Activated CD4-positive, alpha-beta T cell treated with anti-CD3 and anti-CD28 coated beads, Interleukin-2, Interleukin-4, amounts not matched to agents 100 ng/mL and 50 ng/mL, durations not matched to agents 16 hours and 8 hours (primary cell): Measurements from ENCODE around the gene OR2Y1.
"Not testable (repeated sequence)": the region's sequence is repeated elsewhere in the genome, so short reads cannot be mapped to it uniquely, and the experiment has no call there.

Source experiments
- DNase-seq: peaks from one replicate; pipeline ENCODE4 v3.0.0-alpha.2; 2020; ENCODE audit warnings: low spot score

OR2Y1 gene

GRCh38 chr5:180739271-180739670, 587 bp downstream of the OR2Y1 start:
- no peak for DNase-seq

- DNase-seq: no peak
Observed at GRCh38 chr5:180736536-180736935, 3.3 kb downstream of the OR2Y1 start.

GRCh38 chr5:180724944-180725343, 14.9 kb downstream of the OR2Y1 start:
- no peak for DNase-seq

- no peak for DNase-seq
Observed at GRCh38 chr5:180723936-180724335, 15.9 kb downstream of the OR2Y1 start.

DNA sequence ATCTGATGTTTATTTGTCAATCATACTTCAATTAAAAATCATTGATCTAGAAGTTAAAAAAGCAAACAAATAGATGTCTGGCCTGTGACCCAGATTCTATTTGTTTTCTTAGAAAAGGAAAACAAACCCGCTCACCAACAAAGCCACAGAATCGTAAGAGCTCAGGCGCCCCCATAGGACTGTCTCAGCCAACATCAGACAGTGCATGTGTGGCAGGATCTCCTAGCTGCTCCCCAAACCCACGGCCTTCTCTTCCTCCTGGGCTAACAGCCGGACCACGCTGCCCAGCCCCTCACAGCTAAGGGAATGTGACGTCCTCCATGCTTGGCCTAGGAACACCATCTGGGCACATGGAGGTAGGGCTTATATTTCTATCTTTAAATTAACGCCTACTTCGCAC, 19.4 kb downstream of the OR2Y1 start:
- DNase-seq: no peak

DNA sequence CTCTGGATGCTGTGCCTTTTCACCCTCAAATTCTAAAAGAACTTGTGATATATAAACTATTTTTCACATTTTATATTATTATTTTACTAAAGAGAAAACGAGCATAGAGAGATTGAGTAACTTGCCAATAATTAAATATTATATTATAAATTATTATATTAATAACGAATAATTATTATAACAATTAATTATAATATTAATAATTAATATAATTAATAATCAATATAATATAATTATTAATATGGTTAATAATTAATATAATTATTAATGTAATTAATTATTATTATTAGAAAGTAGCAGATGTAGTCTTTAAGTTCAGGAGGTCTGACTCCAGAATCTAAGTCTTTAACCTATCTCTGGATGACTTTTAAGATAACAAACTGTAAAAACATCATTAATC, 20.1 kb downstream of the OR2Y1 start:
- DNase-seq: no peak

DNA sequence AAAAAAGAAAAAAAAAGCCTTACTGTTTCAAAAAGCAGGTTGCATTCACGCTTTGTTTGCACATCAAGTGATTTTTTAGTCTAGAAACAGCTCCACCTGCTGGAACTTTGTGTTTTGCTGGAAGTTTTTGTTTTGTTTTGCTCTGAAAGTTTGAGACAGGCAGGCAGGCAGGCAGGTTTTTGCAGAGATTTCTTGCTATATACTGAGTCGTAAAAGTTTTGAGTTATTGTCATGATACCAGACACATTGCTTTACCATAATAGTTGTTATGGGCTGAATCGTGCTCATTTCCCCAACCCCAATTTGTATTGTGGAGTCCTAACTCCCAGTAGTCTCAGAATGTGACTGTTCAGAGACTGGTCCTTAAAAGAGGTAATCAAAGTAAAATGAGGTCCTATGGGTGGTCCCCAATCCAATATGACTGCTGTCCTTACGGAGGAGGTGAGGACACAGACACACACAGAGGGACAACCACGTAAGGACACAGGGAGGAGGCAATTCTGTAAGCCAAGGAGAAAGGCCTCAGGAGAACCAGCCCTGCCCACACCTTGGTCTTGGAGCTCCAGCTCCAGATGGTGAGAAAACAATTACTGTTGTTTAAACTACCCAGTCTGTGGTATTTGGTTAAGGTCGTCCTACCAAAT, 20.9 kb downstream of the OR2Y1 start:
- DNase-seq: peak; percentile 39

- peak; percentile 36 for DNase-seq
Observed at GRCh38 chr5:180717989-180718388, 21.9 kb downstream of the OR2Y1 start.

DNA sequence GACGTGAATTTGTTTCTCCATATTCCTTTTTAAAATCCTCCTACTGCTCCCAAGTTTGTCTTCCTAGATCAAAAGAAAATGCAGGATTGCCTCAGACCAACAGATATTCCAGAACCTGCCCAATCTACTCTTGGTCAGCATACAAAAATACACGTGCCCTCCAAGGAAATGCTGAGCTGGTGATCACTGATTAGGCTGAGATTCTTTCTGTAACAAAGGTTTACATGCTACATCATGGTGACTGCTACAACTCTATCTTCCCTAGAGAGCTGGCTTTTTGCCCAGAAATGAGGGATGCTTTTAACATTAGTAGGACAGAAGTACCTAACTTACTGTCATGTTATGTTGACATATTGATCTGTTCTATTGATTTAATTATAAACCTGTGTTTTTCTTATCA, 35.5 kb downstream of the OR2Y1 start:
- DNase-seq: no peak

DNA sequence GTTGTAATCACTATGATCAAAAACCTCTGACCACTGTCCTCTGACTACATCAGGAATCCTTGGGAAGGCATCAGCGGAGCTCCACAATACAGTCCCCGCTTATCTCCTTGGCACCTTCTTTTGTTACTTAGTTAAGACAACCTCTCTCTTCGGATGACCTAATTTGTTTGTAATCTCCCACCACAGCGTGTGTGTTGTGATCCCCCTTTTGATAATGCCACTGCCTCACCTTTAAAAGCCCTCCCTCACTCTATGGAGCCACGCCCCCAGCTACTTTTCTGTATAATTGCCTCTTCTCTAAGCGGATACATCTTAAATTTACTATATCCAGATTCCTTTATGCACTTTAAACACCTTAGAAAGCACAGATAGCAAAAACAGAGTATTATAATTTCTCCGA, 35.9 kb downstream of the OR2Y1 start:
- DNase-seq: no peak

GRCh38 chr5:180703371-180703770, 36.5 kb downstream of the OR2Y1 start:
- not testable (repeated sequence) for DNase-seq

DNA sequence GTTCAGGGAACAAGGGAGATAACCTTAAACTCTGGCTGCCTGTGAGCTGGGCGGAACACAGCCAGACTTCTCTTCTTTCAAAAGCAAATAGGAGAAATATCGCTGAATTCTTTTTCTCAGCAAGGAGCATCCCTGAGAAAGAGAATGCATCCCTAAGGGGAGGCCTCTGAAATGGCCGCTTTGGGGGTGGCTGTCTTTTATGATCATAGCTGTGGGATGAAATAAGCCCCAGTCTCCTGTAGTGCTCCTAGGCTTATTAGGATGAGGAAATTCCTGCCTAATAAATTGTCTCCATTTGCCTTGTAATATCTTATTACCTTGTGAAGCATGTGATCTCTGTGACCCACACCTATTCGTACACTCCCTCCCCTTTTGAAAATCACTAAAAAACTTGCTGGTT, 39.4 kb downstream of the OR2Y1 start:
- not testable (repeated sequence) for DNase-seq

DNA sequence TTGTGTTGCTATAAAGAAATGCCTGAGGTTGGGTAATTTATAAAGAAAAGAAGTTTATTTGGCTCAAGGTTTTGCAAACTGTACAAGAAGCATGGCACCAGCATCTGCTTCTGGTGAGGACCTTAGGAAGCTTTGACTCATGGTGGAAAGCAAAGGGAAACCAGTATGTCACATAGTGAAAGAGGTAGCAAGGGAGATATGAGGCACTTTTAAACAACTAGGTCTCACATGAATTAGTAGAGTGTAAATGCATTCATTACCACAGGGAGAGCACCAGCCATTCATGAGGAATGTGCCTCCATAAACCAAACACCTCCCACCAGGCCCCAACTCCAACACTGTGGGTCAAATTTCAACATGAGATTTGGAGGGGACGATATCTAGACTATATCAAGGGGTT, 40.8 kb downstream of the OR2Y1 start:
- no peak for DNase-seq

DNA sequence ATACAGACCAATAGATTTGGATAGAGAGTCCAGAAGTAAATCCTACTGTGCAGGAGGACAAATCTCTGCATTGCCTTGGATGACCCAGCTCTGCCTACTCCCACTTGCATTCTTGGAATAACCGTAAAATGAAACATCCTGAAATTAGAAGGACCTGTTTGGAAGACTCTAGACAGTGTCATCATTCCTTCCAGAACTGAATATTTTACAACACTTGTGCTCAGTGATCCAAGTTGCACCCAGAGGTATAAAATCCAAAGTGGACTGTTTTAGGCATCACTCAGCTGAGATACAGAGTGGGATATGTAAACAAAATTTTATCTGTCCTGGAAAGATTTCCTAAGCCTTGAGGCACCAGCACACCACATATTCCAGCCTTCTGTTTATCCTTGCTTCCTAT, 43.7 kb downstream of the OR2Y1 start:
- no peak for DNase-seq

DNA sequence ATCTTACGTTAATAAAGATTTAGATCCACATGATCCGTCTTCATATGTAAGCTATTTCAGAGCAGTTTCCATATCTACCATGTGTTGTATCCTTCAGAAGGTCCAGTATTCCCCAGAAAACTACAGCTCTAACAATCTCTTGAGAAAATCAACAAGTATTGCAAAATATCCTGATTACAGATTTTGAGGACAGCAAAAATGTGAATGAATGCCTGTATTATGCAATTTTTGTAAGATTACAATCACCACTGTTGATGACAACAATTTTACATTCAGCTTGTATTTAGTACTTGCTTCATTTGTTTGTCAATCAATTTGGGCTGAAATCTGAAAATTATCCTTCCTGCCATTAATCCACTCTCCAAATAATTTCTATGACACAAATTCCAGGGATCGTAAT, 47.4 kb downstream of the OR2Y1 start:
- no peak for DNase-seq

- no peak for DNase-seq
Observed at GRCh38 chr5:180691046-180691445, 48.8 kb downstream of the OR2Y1 start.

- no peak for DNase-seq
Observed at GRCh38 chr5:180690562-180690961, 49.3 kb downstream of the OR2Y1 start.

GRCh38 chr5:180689775-180690174, 50.1 kb downstream of the OR2Y1 start:
- DNase-seq: no peak
